Spleen (tissue), 7 donors: ENCODE data around the gene RNF222.

ENCODE experiments used
- POLR2A ChIP-seq, 3 donors: fragments of 450-650 bp; IDR thresholded peaks; one replicate each; pipeline ENCODE4 v1.5.1; 2017; ENCODE audit warnings: antibody characterized with exemption in 3 of 3, mild to moderate bottlenecking in 1 of 3
- POLR2AphosphoS5 ChIP-seq, 3 donors: sonication (generic); formaldehyde crosslinking; IDR thresholded peaks; one replicate each; pipeline ENCODE4 v1.5.1; 2017; ENCODE audit warnings: antibody characterized with exemption in 3 of 3
- TF ChIP-seq, protein P1 (sequence below), 11 experiments: fragments of 200-600 bp in 7 of 11; fragments of 450-650 bp in 4 of 11; sonication (generic) in 4 of 11; IDR thresholded peaks in 8 of 11; conservative IDR thresholded peaks in 3 of 11; 1 replicate in 7 of 11; 2 replicates in 4 of 11; pipeline versions ENCODE4 v1.4.0 to v1.8.0; 2016 to 2021; ENCODE audit warnings: antibody characterized with exemption in 11 of 11, inconsistent platforms in 4 of 11, mild to moderate bottlenecking in 1 of 11
- donor health status: DM: no; HTN: no; CAD: no; lungs with moderate emphysema.
- donor health status: DM: no; HTN: no; CAD: no.
- donor health status: DM: no; HTN: no; CAD: no.

DNA sequence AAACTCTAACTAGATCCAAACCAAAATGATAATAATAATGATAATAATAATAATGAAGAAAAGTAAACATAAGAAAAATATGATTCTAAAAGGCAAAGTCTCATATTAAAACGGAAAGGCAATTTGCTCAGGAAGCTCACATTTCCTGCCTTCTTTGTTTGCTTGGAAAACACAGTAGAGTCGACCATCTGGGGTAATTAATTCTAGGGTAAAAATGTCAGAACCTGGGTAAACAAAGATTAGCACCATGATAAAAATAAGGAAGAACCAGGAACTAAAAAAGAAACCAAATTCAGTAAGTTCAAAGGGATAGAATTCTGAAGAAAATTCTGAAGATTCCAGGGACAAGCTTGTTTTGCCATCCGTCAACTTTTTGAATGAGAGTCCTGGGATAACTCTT lies 37.4 kb downstream of the RNF222 start:
- TF ChIP-seq POLR2A (IDR thresholded peaks at IDR 0.05) (no peak), POLR2AphosphoS5 (IDR thresholded peaks at IDR 0.05) (no peak)
- TF ChIP-seq, protein P1, sequence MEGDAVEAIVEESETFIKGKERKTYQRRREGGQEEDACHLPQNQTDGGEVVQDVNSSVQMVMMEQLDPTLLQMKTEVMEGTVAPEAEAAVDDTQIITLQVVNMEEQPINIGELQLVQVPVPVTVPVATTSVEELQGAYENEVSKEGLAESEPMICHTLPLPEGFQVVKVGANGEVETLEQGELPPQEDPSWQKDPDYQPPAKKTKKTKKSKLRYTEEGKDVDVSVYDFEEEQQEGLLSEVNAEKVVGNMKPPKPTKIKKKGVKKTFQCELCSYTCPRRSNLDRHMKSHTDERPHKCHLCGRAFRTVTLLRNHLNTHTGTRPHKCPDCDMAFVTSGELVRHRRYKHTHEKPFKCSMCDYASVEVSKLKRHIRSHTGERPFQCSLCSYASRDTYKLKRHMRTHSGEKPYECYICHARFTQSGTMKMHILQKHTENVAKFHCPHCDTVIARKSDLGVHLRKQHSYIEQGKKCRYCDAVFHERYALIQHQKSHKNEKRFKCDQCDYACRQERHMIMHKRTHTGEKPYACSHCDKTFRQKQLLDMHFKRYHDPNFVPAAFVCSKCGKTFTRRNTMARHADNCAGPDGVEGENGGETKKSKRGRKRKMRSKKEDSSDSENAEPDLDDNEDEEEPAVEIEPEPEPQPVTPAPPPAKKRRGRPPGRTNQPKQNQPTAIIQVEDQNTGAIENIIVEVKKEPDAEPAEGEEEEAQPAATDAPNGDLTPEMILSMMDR (IDR thresholded peaks at IDR 0.05 in 8 of 11, conservative IDR thresholded peaks at IDR 0.05 in 3 of 11), result no peak
